Measurements from ENCODE around the gene ZBTB6. TPM values are rescaled to one million over a fixed set of nuclear protein-coding genes. Genes with fewer than 3 reads are reported as not detected.

Gene ZBTB6
- total and polyA plus RNA-seq, 9 of the 15 experiments (the other 6 are each of a cell fraction or from before 2014, with no cell fraction given), result 1.4 to 7.2 (median 5.3) TPM

- TF ChIP-seq POLR2AphosphoS5 (IDR thresholded peaks at IDR 0.05; ENCODE audit: control insufficient read depth, insufficient read depth, low read depth, low read length), result peak; percentile 70; the same call in 1 of the 2 replicates
- TF ChIP-seq RBFOX2 (IDR thresholded peaks at IDR 0.05; ENCODE audit: low read depth, low read length), result peak; percentile 77
- TF ChIP-seq SAFB2 (IDR thresholded peaks at IDR 0.05; ENCODE audit: borderline replicate concordance, low read depth, low read length, severe bottlenecking), result no peak
- TF ChIP-seq, protein P1, sequence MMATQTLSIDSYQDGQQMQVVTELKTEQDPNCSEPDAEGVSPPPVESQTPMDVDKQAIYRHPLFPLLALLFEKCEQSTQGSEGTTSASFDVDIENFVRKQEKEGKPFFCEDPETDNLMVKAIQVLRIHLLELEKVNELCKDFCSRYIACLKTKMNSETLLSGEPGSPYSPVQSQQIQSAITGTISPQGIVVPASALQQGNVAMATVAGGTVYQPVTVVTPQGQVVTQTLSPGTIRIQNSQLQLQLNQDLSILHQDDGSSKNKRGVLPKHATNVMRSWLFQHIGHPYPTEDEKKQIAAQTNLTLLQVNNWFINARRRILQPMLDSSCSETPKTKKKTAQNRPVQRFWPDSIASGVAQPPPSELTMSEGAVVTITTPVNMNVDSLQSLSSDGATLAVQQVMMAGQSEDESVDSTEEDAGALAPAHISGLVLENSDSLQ (IDR thresholded peaks at IDR 0.05), result peak; percentile 62
- peak; percentile 87 for TF ChIP-seq POLR2A (conservative IDR thresholded peaks at IDR 0.05)
- TF ChIP-seq SAP30 (IDR thresholded peaks at IDR 0.05; ENCODE audit: borderline replicate concordance, insufficient read depth, low read depth, low read length, poor library complexity, severe bottlenecking), result peak; percentile 13
- 0 out of 2 replicates have a peak, but pooled peaks have one; percentile 64 for TF ChIP-seq ZBTB1 (CRISPR knock-in tag; IDR thresholded peaks at IDR 0.05; ENCODE audit: borderline replicate concordance, low read depth)
- no peak for TF ChIP-seq E2F3 (CRISPR knock-in tag; IDR thresholded peaks at IDR 0.05)
- peak in 1 of 2 experiments; percentile 82; a peak in 3 of 4 replicates for TF ChIP-seq FOXK2 (conservative IDR thresholded peaks at IDR 0.05 in 1 of 2, IDR thresholded peaks at IDR 0.05 in 1 of 2; ENCODE audit: low read depth in 2 of 2)
- peak; percentile 87; the same call in 1 of the 2 replicates for TF ChIP-seq LARP7 (IDR thresholded peaks at IDR 0.05)
- 0 out of 2 replicates have a peak, but pooled peaks have one; percentile 59 for TF ChIP-seq GTF2E2 (tag; IDR thresholded peaks at IDR 0.05)
- TF ChIP-seq, protein P2, sequence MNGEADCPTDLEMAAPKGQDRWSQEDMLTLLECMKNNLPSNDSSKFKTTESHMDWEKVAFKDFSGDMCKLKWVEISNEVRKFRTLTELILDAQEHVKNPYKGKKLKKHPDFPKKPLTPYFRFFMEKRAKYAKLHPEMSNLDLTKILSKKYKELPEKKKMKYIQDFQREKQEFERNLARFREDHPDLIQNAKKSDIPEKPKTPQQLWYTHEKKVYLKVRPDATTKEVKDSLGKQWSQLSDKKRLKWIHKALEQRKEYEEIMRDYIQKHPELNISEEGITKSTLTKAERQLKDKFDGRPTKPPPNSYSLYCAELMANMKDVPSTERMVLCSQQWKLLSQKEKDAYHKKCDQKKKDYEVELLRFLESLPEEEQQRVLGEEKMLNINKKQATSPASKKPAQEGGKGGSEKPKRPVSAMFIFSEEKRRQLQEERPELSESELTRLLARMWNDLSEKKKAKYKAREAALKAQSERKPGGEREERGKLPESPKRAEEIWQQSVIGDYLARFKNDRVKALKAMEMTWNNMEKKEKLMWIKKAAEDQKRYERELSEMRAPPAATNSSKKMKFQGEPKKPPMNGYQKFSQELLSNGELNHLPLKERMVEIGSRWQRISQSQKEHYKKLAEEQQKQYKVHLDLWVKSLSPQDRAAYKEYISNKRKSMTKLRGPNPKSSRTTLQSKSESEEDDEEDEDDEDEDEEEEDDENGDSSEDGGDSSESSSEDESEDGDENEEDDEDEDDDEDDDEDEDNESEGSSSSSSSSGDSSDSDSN (IDR thresholded peaks at IDR 0.05; ENCODE audit: borderline replicate concordance in 1 of 2, low read depth in 2 of 2, low read length in 2 of 2), result no peak
- TF ChIP-seq NR2C2 (CRISPR knock-in tag; IDR thresholded peaks at IDR 0.05), result peak; percentile 97
- TF ChIP-seq NR2C2 (tag; IDR thresholded peaks at IDR 0.05), result peak; percentile 100
- TF ChIP-seq CLOCK (CRISPR knock-in tag; IDR thresholded peaks at IDR 0.05; ENCODE audit: borderline replicate concordance), result no peak
- peak; percentile 94 for TF ChIP-seq TRIM28 (IDR thresholded peaks at IDR 0.05)
- TF ChIP-seq MTA2 (IDR thresholded peaks at IDR 0.05; ENCODE audit: low read depth), result peak; percentile 81
- TF ChIP-seq ZNF134 (CRISPR knock-in tag; conservative IDR thresholded peaks at IDR 0.05), result no peak
- peak; percentile 53; the same call in 1 of the 2 replicates for TF ChIP-seq NBN (IDR thresholded peaks at IDR 0.05; ENCODE audit: low read depth)
- peak; percentile 59; the same call in 1 of the 2 replicates for TF ChIP-seq ZNF589 (CRISPR knock-in tag; IDR thresholded peaks at IDR 0.05; ENCODE audit: low read depth)
Measured at GRCh38 chr9:122912964-122913673, at the start of gene ZBTB6 (continued).
